GM18951 (cell line): ENCODE measurements around the gene WDR27.

Experiments used
- POLR2A ChIP-seq: IDR thresholded peaks from 4 replicates; pipeline ENCODE4 v1.6.1; 2011; ENCODE audit warnings: mild to moderate bottlenecking; ENCODE audit not compliant: insufficient read length, insufficient read depth; ENCODE audit errors: extremely low read depth
- in situ Hi-C: fragments of 300-500 bp; cut with MboI; formaldehyde crosslinking; loops from one replicate; pipeline ENCODE4 v1.12.0; 2022; ENCODE audit warnings: low sequenced_read_pairs, mixed read lengths, inconsistent platforms; ENCODE audit not compliant: unreplicated experiment

Gene WDR27

DNA sequence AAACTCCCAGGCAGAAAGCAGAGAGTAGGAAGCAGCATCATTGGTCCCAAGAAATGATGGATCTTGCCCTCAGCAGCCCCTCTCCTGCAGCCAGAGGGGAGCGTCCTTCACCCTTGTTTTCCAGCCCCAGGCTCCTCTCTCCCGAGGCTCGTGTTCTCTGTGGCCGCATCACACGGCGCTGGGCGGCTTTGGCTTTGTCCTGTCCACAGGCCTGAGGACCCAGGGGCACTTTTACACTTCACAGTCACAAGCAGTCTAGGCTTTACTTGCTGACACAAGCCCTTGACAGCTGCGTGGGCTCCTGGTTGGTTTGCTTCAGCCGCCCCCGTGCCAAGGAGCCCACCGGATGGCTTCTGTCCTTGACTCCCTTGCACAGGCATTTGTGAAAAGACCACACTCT lies 272.8 kb downstream of the WDR27 start:
- in situ Hi-C loops: no loop called here
- no peak for TF ChIP-seq POLR2A

DNA sequence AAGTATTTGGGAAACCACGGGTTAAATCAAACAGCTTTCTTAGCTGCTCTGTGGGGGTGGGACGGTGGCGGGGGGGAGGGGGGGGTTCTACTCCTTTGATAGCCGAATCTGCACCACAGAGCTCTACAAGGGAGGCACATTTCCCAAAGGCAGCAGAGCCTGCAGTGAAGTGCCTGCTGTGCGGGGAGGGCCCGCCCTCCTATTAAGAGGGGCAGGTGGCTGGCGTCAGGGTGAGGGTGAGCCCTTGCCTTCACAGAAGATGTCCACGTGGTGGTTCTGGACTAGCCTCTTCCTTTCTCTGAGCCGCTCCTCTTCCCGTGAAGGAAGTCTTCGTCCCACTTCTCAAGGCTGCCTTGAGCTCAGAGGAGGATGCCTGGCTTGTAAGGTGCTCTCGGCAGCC lies 273.3 kb downstream of the WDR27 start:
- TF ChIP-seq POLR2A: no peak
- in situ Hi-C loops: no loop called here

DNA sequence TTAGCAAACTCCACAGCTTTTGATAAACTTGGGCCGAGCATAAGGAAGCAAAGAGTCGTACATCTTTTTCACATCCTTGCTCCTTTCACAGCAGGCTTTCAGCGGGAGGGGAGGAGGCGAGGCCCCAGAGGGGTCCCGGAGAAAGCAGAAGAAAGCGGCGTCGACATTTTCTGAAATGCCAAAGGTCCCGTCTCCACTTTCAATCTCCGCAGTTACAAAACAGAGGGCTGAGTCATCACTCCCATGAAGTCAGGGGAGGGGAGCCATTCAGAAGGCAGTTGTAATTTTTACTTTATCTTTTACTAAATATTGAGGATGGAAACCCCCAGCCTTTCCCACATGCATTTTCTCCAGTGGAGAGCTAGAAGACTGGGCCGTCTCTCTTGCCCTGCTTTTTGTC lies 274.0 kb downstream of the WDR27 start:
- no peak for TF ChIP-seq POLR2A
- in situ Hi-C loops: no loop called here

DNA sequence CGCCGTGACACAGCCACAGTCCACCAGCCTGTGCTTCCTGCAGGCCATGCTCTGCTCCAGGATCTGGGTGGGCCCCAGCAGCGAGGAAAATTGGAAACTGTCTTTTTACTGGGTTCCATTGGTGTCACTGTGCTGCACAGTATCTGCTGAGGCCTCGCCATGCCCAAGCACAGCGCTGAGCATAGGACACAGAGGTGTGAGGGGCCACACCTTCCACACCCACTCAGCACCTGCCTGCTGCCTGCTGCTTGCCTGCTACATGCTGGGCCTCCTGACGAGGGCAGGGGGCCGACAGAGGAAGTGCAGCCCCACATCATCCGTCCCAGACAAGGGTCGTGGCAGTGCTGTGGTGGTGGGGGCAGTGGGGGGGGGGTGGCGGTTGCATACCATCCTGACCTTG lies 275.2 kb downstream of the WDR27 start:
- TF ChIP-seq POLR2A: no peak
- in situ Hi-C loops: no loop called here

DNA sequence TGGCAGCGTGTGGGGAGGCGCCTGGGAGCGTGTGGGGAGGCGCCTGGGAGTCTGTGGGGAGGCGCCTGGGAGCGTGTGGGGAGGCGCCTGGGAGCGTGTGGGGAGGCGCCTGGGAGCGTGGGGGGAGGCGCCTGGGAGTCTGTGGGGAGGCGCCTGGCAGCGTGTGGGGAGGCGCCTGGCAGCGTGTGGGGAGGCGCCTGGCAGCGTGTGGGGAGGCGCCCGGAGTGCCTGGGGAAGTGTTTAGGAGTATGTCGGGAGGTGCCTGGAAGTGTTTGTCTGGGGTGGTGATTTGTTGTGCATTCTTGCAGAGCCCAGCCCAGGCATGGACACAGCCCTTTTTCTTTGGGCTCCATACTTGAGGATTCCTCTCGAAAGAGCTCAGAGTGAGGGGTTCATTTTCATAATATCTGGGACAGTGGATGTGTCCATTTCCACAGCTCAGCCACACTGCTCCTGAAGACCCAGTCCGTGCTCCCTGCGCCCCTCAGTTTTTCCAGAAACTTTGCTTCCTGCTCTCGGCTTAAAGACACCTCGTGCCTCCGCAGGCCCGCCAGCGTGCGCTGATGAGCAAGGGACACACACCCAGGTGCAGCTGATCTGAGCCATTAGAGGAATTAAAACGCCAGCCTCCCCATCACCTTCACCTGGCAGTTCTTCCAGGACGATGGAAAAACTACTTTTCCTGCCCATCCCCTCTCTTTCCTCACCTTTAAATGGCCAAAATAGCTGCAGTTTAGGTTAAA lies 276.0 kb downstream of the WDR27 start:
- in situ Hi-C loops: no loop called here
- TF ChIP-seq POLR2A: no peak

DNA sequence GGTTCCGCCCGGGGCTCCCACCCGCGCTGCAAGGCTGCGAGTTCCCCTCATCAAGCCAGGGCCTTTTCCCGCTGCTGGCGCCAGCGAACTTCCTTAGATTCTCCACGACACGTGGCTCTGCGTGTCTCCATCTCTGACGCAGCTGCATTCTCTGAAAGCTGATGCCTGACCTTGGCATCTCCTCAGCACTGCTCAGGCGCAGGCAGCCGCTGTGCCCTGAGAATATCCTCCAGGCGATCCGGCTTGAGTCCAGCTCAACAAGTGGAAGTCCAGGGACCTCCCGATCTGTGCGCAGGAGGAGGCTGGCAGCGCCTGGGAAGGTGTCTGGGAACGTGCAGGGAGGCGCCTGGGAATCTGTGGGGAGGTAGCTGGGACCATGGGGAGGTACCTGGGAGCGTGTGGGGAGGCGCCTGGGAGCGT lies 277.0 kb downstream of the WDR27 start:
- no peak for TF ChIP-seq POLR2A
- in situ Hi-C loops: no loop called here

DNA sequence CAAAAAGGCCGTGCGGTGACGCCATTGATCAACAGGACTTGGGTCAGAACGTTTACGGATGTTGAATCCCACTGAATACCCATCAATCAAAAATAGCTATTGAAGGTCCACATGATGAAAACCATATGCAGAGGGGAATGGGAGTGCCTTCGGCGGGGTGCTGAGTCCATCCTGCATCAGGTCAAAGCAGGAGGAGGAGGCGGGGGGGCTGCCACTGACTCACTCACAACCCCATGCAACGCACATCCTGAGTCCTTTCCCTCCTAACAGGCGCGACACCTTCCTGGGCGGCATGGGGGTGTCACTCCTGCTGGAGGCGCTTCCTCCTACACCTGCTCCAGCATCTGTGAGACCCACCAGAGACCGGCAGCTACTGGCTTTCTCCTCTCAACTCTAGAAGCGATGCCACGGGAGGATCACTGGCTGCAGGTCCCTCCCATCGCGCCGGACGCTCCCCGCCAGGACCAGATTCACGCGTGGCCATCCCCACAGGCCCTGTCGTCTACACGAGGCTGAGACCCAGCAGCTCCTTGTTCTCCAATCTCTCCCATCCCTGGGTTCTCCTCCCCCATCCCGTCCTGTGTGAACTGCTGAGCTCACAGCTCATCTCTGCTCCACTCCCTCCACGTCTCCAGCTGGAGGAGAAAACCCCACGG lies 277.6 kb downstream of the WDR27 start:
- no peak for TF ChIP-seq POLR2A
- in situ Hi-C loops: no loop called here

DNA sequence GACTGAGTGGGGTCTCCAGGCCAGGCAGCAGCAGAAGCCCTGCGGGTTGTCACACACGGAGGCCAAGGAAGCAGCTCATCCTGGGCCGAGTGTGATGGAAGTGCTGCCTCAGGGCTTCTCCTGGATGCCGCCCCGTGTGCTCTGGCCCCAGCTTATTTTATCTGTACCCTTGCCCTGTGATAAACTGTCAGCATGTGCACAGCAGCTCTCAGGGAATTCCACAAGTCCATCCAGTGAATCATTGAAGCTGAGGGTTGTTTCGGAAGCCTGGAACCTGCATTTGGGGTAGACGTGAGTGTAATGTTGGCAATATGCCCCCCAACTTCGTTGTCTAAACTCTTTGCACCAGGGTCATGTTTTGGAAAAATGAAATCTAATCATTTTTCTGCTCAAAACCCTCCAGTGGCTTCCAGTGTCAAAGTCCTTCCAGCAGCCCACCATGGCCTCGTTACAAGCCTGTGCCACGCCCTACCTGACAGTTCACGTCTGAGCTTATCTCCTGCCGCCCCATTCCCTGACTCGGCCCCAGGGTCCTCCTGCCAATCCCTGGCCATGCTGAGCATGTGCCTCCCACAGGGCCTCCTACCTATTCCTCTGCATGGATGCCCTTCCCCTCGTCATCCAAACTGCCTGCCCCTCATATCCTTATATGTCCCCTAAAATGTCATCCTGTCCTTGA lies 280.1 kb downstream of the WDR27 start:
- no peak for TF ChIP-seq POLR2A
- in situ Hi-C loops: no loop called here

DNA sequence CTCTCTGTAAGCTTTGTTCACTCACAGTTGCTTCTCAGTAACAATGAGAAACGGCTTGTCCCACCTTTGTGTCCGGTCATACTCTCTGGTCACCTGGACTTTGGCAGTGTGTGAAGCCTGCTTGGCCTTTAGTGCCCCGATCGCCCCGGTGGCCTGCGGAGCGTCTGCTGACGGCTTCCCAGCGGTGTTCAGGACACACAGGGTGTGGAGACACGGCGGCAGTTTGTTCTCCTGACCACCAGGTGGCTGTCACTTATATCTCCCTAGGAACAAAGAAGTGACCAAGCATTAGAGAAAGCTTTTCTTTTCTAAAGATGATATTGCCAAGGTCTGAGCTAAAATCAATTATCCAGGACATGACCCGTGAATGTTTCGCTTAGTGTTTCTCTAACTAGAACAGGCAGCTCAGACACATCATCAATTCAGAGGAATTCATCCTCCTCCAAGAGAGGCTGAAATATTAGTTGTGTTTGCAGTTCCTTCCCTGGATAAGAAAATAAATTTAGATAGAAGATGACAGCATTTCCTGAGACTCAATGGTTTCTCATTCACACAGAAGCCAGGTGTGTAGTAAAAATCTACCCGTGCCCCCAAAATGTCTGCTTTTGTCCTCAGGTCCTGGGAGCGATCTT lies 280.8 kb downstream of the WDR27 start:
- TF ChIP-seq POLR2A: no peak
- in situ Hi-C loops: no loop called here

DNA sequence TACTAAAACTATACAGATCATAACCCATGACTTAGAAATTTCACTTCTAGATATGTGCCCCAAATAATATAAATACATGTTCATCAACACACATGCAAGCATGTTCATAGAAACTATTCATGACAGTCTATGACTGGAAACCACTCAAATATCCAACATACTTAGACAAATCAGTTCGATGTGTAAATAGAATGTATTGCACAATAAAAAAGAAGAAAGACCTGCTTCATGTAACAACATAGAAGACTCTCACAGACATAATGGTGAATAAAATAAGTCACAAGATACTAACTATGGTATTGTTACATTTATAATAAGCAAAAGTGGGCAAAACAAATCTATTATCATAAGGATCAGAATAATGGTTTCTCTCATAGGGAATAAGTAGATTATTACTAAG lies 284.7 kb downstream of the WDR27 start:
- in situ Hi-C loops: no loop called here
- TF ChIP-seq POLR2A: no peak

DNA sequence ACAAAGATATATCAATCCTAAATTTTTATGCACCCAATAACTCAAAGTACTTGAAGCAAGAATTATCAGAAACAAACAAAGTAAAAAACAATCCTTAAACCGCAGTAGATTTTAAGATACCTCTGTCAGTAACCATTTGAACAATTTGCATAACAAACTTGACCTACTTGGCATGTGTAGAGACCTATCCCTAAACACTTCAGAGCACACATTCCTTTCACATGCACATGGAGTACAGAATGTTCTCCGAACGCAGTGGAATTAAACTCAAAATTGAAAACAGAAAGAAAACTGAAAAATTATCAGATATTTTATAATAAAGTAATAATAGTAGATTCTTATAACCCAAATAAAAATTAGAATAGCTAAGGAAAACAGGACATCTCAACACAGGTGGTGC lies 285.6 kb downstream of the WDR27 start:
- in situ Hi-C loops: no loop called here
- no peak for TF ChIP-seq POLR2A

DNA sequence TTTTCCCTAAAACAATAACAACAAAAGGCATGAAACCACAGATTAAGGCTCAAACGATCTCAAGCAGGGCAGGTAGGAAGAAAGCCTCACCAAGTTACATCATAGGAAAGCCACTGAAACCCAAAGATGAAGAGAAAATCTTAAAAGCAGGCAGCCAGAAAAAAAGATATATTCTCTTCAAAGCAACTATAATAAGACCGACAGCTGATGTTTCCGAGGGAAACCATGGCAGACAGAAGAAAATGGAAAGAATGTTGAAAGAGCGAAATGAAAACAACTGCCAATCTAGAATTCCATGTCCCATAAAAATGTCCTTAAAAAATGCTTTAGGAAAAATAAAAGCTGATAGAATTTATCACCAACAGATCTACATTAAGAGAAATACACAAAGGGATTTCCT lies 286.6 kb downstream of the WDR27 start:
- no peak for TF ChIP-seq POLR2A
- in situ Hi-C loops: no loop called here

DNA sequence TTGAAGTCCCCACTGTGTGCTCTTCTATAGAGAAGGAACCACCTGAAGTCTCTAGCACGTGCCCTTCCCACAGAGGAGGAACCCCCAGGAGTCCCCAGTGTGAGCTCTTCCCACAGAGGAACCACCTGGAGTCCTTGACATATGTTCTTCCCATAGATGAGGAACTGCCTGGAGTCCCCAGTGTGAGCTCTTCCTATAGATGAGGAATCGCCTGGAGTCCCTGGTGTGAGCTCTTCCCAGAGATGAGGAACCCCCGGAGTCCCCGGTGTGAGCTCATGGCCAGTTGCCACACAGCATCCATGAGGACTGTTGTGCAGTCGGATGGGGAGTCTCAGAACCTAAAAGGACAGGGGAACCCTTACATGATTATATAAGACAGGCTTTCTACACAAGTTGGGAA lies 290.1 kb downstream of the WDR27 start:
- in situ Hi-C loops: no loop called here
- no peak for TF ChIP-seq POLR2A
